D341Med (cell line): ENCODE data around the gene TMEM145.
"Not testable (repeated sequence)": the region's sequence is repeated elsewhere in the genome, so short reads cannot be mapped to it uniquely, and the experiment has no call there.

ENCODE experiments used
- DNase-seq: peaks from one replicate; pipeline ENCODE4 v3.0.0; 2012; ENCODE audit warnings: low spot score

TMEM145 gene

DNA sequence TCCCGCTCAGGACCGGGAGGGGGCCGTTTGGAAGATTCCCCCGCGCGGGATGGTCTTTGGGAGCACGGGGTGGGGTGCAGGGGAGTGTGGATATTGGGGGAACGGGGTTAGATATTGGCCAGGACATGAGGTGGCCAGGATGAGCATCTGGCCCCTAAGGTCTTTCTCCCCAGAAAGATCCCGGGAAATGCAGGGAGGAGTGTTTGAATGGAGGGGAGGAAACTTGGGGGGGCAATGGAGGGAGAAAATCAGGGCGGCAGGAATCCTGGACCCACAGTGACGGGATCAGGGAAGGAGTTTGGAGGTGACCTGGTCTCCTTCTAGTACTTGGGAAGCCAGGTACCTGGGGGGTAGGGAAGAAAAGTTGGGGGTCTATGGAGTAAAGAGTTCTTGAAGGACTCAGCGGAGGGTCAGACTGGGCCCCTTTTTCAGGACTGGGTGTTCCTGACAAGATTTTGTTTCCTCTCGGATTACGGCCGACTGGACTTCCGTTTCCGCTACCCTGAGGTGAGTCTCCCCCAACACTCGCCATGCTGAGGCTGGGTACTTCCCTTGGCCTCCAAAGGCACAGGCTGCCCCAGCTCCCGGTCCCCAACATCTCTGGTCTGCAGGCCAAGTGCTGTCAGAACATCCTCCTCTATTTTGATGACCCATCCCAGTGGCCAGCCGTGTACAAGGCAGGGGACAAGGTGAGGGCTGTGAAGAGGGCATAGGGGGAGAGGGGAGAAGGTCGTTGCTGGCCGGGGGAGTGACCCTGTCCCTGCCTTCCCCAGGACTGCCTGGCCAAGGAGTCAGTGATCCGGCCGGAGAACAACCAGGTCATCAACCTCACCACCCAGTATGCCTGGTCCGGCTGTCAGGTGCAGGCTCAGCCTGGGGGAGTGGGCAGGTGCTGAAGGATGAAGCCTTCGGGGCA lies 989 bp downstream of the TMEM145 start:
- no peak for DNase-seq

DNA sequence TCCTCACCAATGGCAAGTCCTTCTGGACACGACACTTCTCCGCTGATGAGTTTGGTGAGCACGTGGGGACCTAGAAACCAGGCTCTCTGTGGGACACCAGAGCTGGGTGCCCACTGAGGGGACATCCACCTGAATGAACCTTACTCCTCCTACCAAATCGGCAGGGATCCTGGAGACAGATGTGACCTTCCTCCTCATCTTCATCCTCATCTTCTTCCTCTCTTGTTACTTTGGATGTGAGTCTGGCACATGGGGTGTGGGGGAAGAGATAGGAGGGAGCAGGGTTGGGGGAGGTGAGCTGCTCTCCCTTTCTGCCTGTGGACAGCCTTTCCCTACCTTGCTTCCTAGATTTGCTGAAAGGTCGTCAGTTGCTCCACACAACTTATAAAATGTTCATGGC lies 1.9 kb downstream of the TMEM145 start:
- DNase-seq: no peak

DNA sequence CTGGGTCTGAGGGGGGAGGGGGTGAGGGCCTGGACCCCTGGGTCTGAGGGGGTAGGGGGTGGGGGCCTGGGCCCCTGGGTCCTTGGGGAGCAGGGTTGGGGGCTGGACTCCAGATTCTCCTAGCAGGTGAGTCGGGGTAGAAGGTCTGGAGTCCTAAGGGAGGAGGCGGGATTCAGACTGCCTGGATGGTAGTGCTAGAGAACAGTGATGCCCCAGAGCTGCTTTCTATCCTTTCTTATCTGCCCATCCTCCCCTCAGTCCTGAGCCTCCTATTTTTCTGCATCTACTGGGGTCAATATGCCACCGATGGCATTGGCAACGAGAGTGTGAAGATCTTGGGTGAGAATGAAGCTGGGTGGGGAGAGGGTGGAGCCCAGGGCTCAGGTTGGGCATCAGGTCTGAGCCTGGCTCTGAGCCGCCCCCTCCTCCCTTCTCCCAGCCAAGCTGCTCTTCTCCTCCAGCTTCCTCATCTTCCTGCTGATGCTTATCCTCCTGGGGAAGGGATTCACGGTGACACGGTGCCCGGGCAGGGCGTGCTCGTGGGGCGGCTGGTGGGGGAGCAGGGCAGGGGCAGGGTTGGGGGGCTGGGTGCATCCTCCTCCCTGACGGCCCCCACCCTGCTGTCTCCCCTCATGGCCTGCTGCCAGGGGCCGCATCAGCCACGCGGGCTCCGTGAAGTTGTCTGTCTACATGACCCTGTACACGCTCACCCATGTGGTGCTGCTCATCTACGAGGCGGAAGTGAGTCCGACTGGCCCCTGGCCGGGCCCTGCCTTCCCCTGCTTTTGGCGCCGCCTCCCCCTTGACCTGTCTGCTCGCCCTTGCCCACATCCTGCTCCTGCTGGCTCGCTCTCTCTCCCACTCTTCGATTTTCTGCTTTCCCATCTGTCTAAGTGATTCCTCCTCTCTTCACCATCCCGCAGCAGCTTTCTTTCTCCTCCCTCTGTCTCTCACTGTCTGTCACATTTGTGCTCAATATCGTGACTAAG lies 3.4 kb downstream of the TMEM145 start:
- no peak for DNase-seq

DNA sequence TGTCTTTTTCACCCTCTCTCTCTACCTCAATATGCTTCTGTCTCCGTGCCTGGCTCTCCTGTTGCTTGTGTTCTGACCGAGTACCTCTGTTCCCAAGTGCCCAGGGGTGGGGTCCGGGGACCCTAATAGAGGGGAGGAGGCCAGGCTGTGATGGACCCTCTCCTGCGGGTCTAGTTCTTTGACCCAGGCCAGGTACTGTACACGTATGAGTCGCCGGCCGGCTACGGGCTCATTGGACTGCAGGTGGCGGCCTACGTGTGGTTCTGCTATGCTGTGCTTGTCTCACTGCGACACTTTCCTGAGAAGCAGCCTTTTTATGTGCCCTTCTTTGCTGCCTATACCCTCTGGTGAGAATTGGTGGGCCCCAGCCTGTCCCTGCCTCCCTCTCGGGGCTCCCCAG lies 4.4 kb downstream of the TMEM145 start:
- no peak for DNase-seq

DNA sequence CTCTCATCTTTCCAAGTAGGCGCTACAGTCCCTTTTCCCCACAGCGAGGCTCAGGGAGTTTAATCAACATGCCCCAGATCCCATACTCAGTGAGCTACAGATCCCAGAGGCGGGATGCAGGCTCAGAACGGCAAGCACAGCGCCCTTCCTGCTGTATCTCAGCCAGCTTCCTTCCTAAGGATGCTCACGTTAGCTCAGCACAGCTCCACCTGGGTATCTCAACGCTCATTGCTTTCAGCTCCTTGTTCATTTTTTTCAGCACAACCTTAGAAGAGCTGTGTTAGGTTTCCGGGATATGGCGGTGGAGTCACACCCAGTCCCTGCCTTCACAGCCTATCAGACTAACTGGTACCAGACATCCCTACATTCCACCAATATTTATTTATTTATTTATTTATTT lies 9.2 kb downstream of the TMEM145 start:
- DNase-seq: no peak

DNA sequence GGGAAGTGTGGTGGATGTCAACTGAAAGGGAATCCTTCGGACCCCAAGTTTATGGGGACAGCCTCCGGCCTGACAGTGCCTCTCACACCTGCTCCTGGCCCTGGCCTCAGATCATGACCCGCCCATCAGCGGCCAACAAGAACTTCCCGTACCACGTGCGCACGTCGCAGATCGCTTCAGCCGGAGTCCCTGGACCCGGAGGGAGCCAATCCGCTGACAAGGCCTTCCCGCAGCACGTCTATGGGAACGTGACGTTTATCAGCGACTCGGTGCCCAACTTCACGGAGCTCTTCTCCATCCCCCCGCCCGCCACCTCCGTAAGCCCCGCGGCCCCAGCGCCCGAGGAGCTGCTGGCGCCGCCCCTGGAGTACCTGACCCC lies 10.4 kb downstream of the TMEM145 start:
- DNase-seq: no peak

DNA sequence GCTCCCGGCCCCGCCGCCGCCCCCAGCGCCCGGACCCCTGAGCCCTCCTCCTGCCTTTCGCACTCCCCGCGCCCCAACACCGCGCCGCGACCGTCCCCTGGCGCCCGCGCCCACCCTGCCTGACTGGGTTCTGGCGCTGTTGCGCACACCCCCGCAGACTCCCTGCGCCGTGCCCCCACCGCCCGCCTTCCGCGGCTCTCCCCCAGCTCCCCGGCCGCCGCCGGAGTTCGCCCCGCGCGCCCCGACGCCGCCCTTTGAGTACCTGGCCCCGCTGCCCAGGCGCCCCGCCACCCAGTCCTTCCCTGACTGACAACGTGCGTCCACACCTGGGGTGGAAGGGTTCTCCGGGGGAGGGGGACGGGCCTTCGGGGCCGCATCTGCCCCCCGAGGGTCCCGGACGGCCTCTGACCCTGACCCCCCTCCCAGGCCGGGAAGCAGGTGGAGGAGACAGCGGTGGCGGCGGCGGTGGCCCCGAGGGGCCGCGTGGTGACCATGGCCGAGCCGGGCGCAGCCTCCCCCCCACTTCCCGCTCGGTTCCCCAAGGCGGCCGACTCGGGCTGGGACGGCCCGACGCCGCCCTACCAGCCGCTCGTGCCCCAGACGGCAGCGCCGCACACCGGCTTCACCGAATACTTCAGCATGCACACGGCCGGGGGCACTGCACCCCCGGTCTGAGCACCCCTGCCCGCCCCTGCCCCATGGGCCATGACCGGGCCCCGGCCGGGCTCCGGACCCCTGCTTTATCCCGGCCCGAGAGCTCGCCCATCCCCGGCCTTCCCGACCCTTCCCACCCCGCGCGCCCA lies 10.9 kb downstream of the TMEM145 start:
- no peak for DNase-seq

DNA sequence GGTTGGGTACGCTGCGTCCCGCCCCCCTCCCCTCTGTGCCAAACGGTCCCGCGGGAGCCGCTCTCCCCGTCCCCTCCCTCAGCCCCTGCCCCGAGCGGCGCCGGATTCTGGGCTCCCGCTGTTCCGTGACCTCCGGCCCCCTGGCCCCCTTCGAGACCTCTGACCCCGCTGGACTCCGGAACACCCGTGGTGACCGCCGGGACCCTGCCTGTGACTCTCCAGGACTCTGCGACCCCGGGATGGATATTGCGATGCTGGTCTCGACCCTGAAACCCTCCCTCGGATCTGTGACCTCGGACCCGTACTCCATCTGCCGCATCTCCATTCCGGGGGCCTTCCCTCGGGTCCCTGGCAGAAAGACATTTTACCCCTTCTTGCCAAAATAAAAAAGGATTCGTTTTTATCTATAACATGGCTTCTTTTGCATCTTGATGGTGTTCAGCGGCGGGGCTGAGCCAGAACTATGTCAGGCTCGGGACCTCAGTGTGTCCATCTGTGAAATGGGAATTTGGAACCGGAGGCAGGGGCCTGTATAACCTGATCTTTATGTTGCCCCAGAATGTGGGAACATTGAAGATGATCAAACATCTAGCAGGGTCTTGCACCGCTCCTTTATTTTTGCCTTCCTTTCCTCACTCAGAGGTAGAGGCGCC lies 11.7 kb downstream of the TMEM145 start:
- no peak for DNase-seq

DNA sequence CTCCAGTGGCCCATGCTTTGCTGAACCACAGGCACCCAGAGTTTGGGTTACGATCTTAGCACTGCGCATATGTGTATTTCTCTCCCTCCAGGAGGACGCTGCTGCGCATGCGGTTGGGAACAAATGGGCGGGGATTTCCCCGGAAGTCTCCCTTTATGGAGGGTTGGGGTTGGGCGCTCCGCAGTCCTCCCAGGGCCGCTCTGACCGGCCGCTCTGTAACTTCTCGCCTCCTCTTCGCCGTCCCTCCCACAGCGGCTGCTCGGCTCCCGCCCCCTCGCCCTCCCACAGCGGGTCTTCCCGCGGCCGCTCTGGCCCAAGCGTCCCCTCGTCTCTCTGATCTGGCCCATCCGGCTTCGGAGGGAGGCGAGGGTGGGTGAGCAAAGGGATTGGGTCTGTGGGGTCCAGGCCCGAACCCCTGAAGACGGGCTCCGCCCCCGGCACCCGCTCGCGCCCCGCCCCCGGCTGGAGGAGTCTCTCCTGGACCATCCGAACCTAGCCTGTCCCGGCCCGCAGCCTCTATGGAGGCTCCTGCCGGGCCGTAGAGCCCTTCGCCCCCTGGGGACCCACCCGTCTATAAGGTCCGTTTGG lies 12.3 kb downstream of the TMEM145 start, which contains the start of gene MEGF8:
MEGF8 (plus strand) TSS at position 328 of the 588 bp plus-strand sequence. CDS start 609 bp downstream, outside the sequence.
- DNase-seq: peak; percentile 98

DNA sequence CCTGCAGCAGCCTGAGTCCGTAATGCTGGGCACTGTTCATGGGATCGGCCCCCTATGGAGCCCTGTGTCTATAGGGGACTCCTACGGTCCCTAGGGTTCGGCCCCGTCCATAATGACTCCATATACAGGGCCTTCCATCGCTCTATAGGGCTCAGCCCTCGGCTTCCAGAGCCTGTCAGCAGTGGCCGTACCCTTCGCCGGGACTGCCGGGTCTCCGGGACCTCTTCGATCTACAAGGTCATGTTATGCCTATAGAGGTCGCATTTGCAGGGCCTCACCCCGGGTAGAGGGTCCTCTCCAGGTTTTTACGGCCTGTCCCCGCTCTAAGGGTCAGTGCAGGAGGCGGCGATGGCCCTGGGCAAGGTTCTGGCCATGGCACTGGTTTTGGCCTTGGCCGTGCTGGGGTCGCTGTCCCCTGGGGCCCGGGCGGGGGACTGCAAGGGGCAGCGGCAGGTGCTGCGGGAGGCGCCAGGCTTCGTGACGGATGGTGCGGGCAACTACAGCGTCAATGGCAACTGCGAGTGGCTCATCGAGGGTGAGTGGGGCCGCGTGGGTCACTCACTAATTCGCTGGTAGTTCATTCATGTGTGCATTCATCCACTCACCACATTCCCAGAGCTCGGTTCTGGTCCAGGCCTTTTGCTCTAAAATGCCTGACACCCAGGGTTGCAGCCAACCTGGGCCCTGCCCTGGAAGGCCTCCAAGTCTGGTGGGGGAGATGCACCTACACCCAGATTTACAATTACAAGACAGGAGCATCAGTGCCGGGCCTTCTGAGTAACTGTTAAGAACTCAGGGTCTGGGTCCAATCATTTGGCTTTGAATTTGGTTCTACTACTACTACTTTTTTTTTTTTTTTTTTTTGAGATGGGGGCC lies 13.0 kb downstream of the TMEM145 start:
- no peak for DNase-seq

DNA sequence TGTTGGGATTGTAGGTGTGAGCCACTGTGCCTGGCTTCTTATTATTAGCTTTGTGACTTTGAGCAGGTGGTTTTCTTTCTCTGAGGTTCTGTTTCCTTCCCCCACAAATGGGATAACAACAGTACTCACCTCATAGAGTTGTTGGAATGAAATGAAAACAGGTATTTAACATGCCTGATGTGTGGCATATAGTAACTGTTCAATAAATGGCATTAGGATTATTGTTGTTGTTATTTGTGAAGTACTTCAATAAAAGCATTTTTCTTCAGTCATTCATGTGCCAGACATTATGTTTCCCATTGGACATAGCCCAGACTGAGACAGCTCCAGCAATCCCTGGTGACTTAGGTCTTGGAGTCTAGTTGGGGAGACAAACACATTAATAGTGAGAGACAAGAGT lies 13.9 kb downstream of the TMEM145 start:
- no peak for DNase-seq

DNA sequence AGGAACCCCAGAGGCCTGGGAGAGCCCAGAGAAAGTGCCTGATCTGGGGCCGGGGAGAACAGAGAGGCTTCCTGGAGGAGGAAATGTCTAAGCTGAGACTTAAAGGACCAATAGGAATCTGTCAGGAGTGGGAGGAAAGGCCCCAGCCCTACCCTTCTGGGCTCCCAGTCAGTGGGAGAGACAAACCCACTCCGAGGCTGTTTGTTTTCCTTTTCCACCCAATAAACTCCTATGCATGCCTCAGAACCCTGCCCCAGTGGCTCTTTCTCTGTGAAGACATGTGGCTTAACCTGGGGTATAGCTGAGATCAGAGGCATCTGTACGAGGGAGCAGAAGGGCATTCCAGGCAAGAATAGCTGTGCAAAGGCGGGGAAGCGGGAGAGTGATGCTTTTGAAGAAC lies 14.3 kb downstream of the TMEM145 start:
- DNase-seq: no peak

DNA sequence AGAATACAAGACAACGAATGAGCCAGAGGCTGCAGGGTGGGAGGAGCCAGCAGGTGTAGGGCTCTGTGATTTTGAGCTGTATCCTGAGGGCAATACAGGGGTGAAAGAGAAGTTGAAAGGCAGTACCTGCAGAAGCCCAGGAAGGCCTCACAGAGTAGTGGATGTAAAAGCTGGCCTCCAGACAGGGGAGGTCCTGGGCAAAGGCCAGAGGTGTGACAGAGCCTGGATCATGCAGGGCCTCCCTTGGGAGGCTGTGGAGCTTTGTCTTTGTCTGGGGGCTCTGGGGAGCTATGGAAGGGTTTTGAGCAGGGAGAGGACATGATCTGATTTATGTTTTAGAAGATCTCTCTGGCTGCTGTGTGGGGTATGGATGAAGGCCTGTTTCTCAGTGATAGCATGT lies 15.0 kb downstream of the TMEM145 start:
- no peak for DNase-seq

DNA sequence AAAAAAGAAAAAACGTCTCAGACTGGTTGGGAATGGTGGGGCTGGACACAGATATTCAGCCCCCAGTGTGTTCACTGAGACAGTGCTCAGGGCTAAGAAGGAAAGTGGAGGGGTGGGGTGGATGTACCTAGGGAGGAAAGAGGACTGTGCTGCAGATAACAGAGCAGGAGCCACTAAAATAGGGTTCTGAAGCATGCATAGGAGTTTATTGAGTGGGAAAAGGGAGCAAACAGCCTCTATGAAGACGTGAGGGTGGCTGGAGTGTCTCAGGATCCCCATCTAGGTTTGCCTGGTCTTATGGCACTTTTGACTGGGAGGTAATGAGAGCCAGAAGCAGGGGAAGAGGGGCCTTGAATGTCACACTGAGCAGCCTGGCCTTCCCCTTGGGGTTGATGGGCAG lies 15.7 kb downstream of the TMEM145 start:
- no peak for DNase-seq

DNA sequence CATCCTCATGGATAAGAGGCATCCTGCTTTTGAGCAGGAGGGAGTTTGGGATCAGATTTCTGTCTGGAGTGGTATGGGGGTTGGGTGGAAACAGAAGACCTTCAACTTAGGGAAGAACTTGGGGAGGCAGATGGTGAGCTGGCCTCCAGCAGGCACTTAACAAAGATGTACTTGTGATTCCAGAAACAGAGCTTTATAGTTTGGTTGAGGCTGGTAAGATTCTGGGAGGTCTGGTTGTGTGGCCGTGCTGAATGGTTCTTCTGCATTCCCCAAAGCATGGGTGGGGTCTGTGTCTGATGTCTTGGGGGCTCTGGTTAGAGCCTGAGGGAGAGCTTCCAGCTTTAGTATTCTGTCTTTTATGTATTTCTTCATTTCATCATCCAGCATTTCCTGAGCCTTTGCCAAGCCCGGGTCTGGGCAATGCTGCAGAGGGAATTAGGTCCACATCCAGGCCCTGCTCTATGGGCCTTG lies 17.2 kb downstream of the TMEM145 start:
- no peak for DNase-seq

DNA sequence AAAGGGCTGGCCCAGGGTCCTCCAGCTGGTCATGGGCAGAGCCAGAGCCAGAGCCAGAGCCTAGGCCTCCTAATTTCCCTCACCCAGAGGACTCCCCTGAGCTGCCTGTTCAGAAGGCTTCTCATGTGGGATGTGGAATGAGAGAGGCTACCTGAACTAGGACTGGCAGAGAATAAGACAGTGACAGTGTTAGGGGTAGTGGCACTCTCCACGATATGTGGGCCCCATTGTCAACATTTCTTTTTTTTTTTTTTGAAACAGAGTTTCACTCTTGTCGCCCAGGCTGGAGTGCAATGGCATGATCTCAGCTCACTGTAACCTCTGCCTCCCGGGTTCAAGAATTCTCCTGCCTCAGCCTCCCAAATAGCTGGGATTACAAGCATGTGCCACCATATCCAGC lies 18.2 kb downstream of the TMEM145 start:
- not testable (repeated sequence) for DNase-seq

DNA sequence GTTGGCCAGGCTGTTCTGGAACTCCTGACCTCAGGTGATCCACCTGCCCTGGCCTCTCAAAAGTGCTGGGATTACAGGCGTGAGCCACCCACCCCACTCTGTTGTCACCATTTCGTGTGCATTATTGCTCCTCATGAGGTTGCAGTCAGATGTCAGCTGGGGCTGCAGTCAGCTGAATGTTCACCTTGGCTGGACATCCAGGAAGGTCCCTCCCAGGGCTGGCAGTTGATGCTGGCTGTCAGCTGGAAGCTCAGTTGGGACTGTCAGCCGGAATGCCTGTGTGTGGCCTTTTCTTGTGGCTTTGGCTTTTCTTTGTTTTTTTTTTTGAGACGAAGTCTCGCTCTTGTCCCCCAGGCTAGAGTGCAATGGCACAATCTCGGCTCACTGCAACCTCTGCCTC lies 18.9 kb downstream of the TMEM145 start:
- no peak for DNase-seq

DNA sequence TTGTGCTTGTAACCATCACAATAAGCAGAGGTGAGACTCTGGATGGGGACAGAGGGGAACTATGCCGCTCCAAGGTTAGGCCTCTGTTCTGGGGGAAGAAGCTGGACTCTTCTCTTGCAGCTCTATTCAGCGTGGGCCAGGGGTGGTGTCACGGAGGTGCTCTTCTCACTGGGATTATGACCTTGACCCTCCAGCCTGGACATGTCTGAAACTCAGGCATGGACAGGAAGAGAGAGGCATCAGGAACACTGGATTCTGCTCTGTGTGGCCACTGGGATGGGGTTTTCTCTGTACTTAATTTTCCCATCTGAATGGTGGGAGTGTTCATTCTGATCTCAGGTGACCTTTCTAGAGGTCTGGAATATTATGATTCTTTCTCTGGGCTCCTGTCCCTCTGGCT lies 19.9 kb downstream of the TMEM145 start:
- no peak for DNase-seq

DNA sequence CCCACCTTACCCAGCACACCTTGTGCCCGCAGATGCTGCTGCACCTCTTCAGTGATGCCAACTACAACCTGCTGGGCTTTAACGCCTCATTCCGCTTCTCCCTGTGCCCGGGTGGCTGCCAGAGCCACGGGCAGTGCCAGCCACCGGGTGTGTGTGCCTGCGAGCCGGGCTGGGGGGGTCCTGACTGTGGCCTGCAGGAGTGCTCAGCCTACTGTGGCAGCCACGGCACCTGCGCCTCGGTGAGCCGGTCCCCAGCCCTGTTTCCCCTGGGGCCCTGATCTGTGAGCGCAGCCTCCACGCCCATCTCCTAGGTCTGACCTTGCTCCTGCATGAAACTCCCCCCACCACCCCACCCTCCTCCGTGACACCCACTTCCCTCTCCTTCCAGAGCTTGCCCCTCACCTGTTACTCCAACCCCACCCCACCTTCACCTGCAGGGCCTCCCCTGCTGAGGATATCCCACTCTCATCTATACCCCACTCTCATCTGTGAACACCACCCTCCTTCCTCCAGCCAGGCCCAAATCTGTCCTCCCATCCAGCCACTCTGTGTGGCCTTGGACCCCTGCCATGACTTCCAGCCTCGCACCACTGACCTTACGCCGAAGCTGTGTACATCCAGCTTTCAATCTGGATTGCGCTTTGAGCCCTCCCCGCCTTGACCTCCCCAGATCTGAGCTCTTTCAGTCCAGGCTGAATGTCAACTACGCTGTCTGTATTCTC lies 21.0 kb downstream of the TMEM145 start:
- DNase-seq: no peak
